GM12875 (cell line): ENCODE measurements around the gene VPS50.
A peak's percentile ranks its signal among the peaks of the same experiment; 100 is the strongest.

Experiments used
- H3K4me3 ChIP-seq: one replicate; pipeline ENCODE4 v1.5.1; 2011; ENCODE audit warnings: low read depth, low read length, control low read depth
- TF ChIP-seq, protein P1 (sequence below): IDR thresholded peaks from 2 replicates; pipeline ENCODE4 v1.5.1; 2011; ENCODE audit warnings: low read depth, mild to moderate bottlenecking, control low read depth, inconsistent platforms, low read length, moderate library complexity, borderline replicate concordance; ENCODE audit not compliant: insufficient read depth

The VPS50 gene

DNA sequence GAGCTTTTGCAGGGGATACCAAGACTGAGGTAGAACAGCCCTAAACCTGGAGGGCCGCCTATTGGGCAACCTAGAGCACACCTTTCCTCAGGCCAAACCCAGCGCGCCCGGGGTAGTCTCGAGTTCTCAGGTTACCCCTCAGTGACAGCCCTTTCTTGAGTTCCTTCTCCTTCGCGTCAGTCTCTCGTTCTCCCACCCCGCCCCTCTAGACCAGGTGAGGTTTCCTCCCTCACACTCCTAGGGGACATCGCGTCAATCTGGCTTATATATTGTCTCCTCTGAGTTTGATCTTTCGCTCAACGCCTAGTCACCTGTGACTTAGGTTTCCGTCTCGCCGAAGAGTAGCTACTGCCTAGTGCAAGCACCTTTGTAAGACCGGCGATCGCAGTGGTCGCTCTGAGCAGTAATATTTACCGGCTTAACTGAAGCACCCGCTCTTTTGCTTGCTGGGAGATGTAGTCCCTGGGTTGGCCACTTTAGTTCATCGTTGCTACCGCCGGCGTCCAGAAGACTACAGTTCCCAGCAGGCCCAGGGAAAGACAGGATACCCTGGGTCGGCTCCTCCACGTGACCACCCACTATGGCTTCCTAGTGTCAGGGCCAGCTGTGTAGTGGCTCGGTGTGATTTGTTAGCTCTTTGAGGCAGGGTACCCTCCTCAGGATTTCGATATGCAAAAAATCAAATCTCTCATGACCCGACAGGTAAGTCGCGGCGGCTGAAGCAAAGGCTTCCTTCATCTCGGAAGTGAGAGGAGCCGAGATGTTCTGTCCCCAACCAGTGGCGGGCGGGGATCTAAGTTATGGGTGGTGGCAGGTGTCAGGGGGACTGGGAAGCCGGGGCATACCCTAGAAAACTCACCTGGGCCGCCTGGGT, at the start of gene VPS50:
TSS of gene VPS50 (plus strand) at position 568 of the 874 bp plus-strand sequence. CDS start at position 670, 102 bp downstream.
- peak within 1 kb of the TSS; percentile 88 for H3K4me3 ChIP-seq
- TF ChIP-seq, protein P1, sequence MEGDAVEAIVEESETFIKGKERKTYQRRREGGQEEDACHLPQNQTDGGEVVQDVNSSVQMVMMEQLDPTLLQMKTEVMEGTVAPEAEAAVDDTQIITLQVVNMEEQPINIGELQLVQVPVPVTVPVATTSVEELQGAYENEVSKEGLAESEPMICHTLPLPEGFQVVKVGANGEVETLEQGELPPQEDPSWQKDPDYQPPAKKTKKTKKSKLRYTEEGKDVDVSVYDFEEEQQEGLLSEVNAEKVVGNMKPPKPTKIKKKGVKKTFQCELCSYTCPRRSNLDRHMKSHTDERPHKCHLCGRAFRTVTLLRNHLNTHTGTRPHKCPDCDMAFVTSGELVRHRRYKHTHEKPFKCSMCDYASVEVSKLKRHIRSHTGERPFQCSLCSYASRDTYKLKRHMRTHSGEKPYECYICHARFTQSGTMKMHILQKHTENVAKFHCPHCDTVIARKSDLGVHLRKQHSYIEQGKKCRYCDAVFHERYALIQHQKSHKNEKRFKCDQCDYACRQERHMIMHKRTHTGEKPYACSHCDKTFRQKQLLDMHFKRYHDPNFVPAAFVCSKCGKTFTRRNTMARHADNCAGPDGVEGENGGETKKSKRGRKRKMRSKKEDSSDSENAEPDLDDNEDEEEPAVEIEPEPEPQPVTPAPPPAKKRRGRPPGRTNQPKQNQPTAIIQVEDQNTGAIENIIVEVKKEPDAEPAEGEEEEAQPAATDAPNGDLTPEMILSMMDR: no peak

GRCh38 chr7:93185303-93186027, 46.7 kb upstream of the VPS50 start:
- TF ChIP-seq, protein P1: no peak
- no peak overlapping the region for H3K4me3 ChIP-seq

DNA sequence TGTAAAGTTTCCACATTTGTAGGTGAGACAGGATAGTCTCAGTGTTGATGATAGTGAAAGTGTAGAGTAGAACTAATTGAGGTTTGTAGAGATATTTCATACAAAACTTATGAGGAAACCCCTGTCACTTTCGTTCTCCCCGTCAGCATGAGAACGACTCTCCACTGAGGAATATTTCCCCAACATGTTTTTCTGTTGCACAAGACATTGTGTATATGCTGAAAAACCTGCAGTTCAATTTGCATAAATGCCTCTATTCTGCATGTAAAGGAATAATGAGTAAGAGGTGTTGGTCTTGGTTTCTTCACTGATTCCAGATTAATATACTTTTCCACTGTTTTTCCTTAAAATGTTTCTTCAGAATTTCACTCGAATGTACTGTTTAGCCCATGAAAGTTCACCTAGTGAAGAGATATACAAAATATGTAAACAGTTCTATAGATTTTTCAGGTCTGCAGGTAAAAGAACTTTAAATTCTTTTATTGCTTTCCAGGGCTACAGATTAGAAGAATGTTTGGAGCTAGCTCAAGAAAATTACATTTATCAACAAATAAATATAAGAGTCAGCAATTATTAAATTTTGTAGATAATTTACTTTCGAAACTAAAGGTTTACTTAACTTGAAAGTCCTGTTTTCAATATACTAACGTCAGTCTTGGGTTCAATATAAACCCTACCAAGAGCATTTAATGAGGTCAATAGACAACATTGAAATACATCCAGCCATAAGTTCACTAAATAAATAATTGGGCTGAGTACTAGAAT, 43.1 kb upstream of the VPS50 start:
- no peak overlapping the region for H3K4me3 ChIP-seq

DNA sequence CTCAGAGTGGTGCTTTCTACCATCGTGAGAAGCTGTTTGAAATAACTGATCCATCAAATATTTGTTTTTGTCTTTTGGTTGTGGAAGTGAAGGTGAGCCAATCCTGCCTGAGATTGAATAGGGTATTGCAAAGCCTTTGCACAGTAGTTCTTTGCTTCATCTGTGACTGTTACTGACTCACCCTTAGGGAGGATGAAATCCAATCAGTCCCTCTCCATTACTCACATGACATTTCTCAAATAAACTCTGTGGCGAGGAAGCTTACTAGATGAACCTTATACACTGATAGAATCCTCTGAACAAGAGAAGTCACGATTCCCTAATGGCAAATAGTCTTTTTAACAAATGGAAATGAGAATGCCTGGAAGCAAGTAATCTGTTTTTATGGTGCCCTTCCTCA, 37.8 kb upstream of the VPS50 start:
- no peak overlapping the region for H3K4me3 ChIP-seq
- TF ChIP-seq, protein P1: no peak

More for the DNA sequence above, 43.1 kb upstream of the VPS50 start:
- TF ChIP-seq, protein P1: no peak

GRCh38 chr7:93196336-93196735, 35.8 kb upstream of the VPS50 start:
- TF ChIP-seq, protein P1: no peak
- no peak overlapping the region for H3K4me3 ChIP-seq

DNA sequence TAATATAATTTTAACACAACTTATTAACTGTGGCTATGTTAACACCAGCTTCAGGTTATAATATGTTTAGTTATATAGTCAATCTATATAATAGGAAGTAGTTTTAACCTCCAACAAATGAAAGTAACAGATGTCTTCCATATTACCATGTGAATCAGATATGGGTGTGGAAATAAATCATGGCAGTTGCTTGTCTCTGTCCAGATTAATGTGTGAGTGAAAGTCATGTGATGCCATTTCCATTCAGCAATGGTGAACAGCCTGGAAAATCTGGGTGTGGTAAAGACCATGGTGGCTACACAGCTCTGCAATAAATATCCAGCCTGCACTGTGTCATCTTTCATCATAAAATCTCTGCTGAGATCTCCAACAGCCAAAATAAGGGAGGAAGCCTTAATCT, 33.7 kb upstream of the VPS50 start:
- TF ChIP-seq, protein P1: no peak
- H3K4me3 ChIP-seq: no peak overlapping the region
